22Rv1 (cell line): ENCODE data around the gene CYTL1.

Experiments used
- CTCF ChIP-seq: fragments of 450-650 bp; IDR thresholded peaks from 2 replicates; pipeline ENCODE4 v1.5.1; 2017; ENCODE audit warnings: mild to moderate bottlenecking
- ZFX ChIP-seq: fragments of 450-650 bp; IDR thresholded peaks from 2 replicates; pipeline ENCODE4 v1.6.1; 2017; ENCODE audit warnings: antibody characterized with exemption, borderline replicate concordance

DNA sequence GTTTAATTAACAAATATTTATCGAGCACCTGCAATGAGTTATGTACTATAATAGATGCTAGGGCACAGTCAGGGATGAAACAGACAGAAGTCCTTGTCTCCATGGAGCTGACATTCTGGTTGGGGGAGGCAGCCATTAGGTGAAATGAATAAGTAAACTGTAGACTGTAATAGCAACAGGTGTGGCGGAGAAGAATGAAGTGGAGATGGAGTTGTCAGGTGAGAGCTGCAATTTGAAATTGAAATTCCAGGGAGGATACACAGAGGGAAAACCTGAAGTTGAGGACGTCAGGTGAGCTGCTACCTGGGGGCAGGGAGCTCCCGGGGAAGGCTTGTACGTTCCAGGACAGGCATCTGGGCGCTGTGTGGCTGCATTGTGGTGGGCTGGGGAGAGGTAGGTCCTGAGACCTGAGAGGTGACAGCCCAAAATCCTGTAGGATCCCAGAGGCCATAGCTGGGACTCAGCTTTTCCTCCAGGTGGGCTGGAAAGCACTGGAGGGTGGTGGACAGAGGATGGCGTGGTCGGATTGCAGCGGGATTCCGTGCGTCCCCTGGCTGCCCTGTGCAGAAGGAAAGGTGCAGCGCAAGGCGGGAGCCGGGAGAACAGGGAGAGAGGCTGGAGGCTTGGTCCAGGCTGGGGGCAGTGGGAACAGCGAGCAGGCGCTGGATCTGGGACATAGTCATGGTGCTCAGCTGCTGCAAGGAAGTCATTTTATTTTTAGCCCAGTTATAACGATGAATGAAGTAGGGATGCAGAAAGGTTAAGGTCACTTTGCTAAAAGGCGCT, 24.8 kb downstream of the CYTL1 start:
- TF ChIP-seq CTCF (no peak), ZFX (no peak)
